Activated T-cell treated with anti-CD3 and anti-CD28 coated beads, Interleukin-2, amount 50 U/mL, for 24 hours (primary cell): ENCODE data around the gene STAMBPL1.
A peak's percentile ranks its signal among the peaks of the same experiment; 100 is the strongest.
"Not testable (repeated sequence)": the region's sequence is repeated elsewhere in the genome, so short reads cannot be mapped to it uniquely, and the experiment has no call there.

Experiments
- DNase-seq: peaks from one replicate; pipeline ENCODE4 v3.0.0-alpha.2; 2020
- H3K27ac Mint-ChIP-seq: 2 replicates; pipeline ENCODE4 v1.8.0; 2020; ENCODE audit warnings: mild to moderate bottlenecking, mixed read lengths
- H3K27me3 Mint-ChIP-seq: 2 replicates; pipeline ENCODE4 v1.8.0; 2020; ENCODE audit warnings: mixed read lengths
- H3K36me3 Mint-ChIP-seq: 2 replicates; pipeline ENCODE4 v1.8.0; 2020; ENCODE audit warnings: low read depth, mixed read lengths
- H3K4me1 Mint-ChIP-seq: 2 replicates; pipeline ENCODE4 v1.8.0; 2020; ENCODE audit warnings: low read depth, mixed read lengths
- H3K4me3 Mint-ChIP-seq: 2 replicates; pipeline ENCODE4 v1.8.0; 2020; ENCODE audit warnings: mild to moderate bottlenecking, moderate library complexity, mixed read lengths
- H3K9me3 Mint-ChIP-seq: 2 replicates; pipeline ENCODE4 v1.8.0; 2020; ENCODE audit warnings: mixed read lengths

Gene STAMBPL1

DNA sequence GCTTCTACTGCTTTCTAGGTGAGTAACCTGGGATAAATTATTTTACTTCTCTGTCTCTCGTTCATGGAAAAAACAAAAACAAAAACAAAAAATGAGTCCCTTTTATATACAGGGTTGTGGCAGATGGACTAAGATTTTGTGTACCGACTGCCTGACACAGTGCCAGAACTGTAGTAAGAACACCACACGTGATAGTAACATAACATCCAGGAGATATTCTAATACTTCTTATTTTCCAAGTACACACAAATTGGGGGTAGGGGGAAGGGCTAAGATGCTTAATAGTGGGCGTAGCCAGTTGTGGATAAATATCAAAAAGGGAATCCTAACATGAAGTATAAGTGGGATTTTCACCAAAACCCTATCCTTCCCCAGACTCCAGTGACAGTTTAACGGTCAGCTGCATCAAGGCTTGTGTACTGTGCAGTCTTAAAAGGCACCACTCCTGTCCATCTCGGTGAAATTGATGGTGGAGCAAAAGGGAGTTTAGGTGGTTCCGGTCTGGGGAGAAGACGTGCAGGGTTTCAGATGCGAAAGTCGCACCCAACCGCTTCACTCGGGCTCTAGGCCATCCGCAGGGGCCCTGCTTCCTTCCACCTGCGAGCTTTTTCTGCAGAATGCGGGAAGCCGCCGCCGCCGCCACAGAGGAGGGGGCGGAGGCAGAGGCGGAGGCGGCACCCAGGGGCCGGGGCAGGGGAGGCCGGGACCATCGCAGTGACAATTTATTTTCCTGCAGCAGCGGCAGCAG is at the start of gene STAMBPL1:
Gene STAMBPL1, plus strand, starts transcription at position 712 of the 748 bp plus-strand sequence. CDS start 21,464 bp downstream, outside the sequence.
- peaks cover 58% of the 10 kb centered on the region for H3K4me1 Mint-ChIP-seq
- peak; percentile 85 for DNase-seq
- peak within 1 kb of the TSS; percentile 97 for H3K27ac Mint-ChIP-seq

DNA sequence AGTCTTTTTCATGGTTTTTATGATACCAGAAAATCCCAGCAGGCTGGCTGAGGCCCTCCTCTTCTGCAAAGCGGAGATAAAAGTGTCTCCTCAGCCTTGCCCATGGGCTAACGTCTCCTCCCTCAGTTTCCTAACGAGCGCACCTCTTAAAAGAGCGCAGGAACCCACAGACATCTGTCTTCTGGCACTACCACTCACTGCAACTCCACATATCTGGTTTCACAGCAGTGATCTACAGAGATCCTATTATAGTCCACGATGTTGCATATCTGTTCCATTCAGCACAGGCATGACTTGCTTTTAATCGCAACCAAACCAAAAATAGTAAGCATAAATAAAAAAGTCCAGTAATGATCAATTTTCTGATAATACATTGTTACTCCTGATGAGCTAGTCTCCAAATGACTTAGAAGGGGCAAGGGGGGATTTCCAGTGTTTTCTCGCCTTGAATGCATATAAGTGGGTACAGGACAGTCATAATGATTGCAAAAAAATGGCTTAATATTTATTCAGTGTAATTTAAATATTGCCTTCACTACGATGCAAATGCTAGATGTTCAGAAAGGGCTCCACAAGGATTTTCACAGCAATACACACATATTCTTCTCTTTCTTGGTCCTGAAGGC is 49.3 kb upstream of the STAMBPL1 start:
- H3K9me3 Mint-ChIP-seq = no peaks in the 10 kb centered on the region
- H3K36me3 Mint-ChIP-seq = no peaks in the 10 kb centered on the region

More for the DNA sequence above, at the start of gene STAMBPL1:
- Mint-ChIP-seq H3K36me3 (peaks cover 37% of the 10 kb centered on the region), H3K9me3 (no peaks in the 10 kb centered on the region), H3K4me3 (peak within 1 kb of the TSS; percentile 93), H3K27me3 (no peaks in the 10 kb centered on the region)

GRCh38 chr10:88831709-88832108 is 48.3 kb upstream of the STAMBPL1 start:
- peaks cover 56% of the 10 kb centered on the region for H3K4me1 Mint-ChIP-seq
- H3K27ac Mint-ChIP-seq = no peak overlapping the region
- H3K36me3 Mint-ChIP-seq = no peaks in the 10 kb centered on the region
- no peaks in the 10 kb centered on the region for H3K27me3 Mint-ChIP-seq
- H3K9me3 Mint-ChIP-seq = no peaks in the 10 kb centered on the region
- no peak for DNase-seq
- peak overlapping the region; percentile 4 for H3K4me3 Mint-ChIP-seq

More for the DNA sequence above, 49.3 kb upstream of the STAMBPL1 start:
- Mint-ChIP-seq H3K27ac (no peak overlapping the region), H3K27me3 (no peaks in the 10 kb centered on the region), H3K4me1 (peaks cover 66% of the 10 kb centered on the region), H3K4me3 (no peak overlapping the region)
- DNase-seq = no peak

- Mint-ChIP-seq H3K27me3 (no peaks in the 10 kb centered on the region), H3K4me3 (no peak overlapping the region), H3K4me1 (peaks cover 51% of the 10 kb centered on the region), H3K9me3 (no peaks in the 10 kb centered on the region), H3K27ac (no peak overlapping the region), H3K36me3 (no peaks in the 10 kb centered on the region)
- DNase-seq = no peak
Measured at GRCh38 chr10:88832376-88832775, 47.7 kb upstream of the STAMBPL1 start.

DNA sequence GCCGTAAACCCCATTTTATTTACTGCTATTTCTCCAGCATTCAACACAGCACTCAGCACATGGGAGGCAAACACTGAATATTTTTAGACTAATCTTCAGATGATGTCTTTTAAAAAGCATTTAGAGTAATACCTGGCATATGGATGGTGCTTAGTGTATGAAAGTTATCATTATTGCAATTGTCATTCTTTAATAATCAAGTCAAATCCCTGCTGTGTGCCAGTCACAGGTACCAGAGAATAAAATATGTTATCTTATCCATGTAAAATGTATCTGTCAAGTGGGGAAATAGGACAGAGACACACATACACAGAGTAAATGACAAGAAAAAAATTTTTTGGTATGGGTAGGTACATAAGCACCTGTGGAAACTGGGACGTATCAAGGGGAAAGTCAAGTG is 46.9 kb upstream of the STAMBPL1 start:
- Mint-ChIP-seq H3K27ac (no peak overlapping the region), H3K27me3 (no peaks in the 10 kb centered on the region), H3K4me3 (no peak overlapping the region), H3K36me3 (no peaks in the 10 kb centered on the region), H3K9me3 (no peaks in the 10 kb centered on the region), H3K4me1 (peaks cover 45% of the 10 kb centered on the region)
- no peak for DNase-seq

- no peak for DNase-seq
- Mint-ChIP-seq H3K27ac (no peak overlapping the region), H3K4me1 (peaks cover 39% of the 10 kb centered on the region), H3K9me3 (no peaks in the 10 kb centered on the region), H3K4me3 (no peak overlapping the region), H3K36me3 (no peaks in the 10 kb centered on the region), H3K27me3 (no peaks in the 10 kb centered on the region)
Measured at GRCh38 chr10:88833723-88834122, 46.3 kb upstream of the STAMBPL1 start.

DNA sequence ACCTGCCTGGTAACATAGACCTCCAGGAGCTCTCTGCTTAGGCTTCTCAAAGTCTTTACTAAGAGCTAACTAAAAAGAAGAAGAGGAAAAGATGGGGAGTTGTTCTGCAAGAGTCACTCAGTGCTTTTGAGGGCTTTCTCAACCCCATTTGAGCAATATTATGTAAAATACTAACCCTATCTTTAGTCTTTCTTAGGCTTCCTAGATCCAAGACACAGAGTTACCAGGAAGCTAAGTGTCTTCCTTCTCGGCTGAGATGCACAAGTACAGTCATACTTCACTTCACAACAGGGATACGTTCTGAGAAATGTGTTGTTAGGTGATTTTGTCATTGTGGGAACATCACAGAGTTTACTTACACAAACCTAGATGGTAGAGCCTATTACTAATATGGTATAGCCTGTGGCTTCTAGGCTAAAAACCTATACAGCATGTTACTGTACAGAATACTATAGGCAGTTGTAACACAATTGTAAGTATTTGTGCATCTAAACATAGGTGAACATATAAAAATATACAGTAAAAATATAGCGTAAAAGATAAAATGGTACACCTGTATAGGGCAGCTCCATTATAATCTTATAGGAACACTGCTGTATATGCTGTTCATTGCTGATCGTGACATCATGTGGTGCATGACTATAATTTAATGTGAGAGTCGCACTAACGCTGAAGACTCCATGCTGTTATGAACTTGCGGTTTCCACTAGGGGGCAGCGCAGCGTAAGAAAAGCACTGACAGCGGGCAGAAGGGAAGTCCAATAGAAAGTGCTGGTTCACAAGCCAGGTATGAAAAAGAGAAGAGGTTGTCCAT is 44.7 kb upstream of the STAMBPL1 start:
- H3K4me1 Mint-ChIP-seq = peaks cover 31% of the 10 kb centered on the region
- H3K36me3 Mint-ChIP-seq = no peaks in the 10 kb centered on the region
- no peak overlapping the region for H3K4me3 Mint-ChIP-seq
- no peak overlapping the region for H3K27ac Mint-ChIP-seq
- no peaks in the 10 kb centered on the region for H3K27me3 Mint-ChIP-seq
- H3K9me3 Mint-ChIP-seq = no peaks in the 10 kb centered on the region
- DNase-seq = peak; percentile 87

DNA sequence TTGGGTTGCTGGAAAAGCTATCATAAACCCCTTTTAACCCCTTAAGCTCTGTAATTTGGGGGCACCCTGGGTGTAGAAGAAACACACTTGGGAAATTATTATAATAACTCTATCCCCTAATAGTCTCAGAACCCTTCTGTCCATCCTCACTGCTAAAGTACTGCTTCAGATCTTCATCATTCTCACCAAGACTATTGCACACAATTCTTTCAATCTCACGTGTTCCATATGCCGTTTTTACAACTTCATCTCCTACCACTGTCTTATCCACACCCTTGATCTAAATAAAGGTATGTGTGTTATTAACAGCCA is 44.2 kb upstream of the STAMBPL1 start:
- no peaks in the 10 kb centered on the region for H3K36me3 Mint-ChIP-seq
- no peak overlapping the region for H3K27ac Mint-ChIP-seq
- DNase-seq = no peak
- peaks cover 29% of the 10 kb centered on the region for H3K4me1 Mint-ChIP-seq
- H3K4me3 Mint-ChIP-seq = no peak overlapping the region
- no peaks in the 10 kb centered on the region for H3K27me3 Mint-ChIP-seq
- H3K9me3 Mint-ChIP-seq = no peaks in the 10 kb centered on the region

GRCh38 chr10:88837632-88838031 is 42.4 kb upstream of the STAMBPL1 start:
- not testable (repeated sequence) for H3K9me3 Mint-ChIP-seq, DNase-seq, H3K27ac Mint-ChIP-seq, H3K27me3 Mint-ChIP-seq, H3K36me3 Mint-ChIP-seq, H3K4me3 Mint-ChIP-seq
- H3K4me1 Mint-ChIP-seq = peaks cover 24% of the 10 kb centered on the region

GRCh38 chr10:88838766-88839350 is 41.2 kb upstream of the STAMBPL1 start:
- Mint-ChIP-seq H3K4me1 (peaks cover 12% of the 10 kb centered on the region), H3K9me3 (no peaks in the 10 kb centered on the region), H3K4me3 (no peak overlapping the region), H3K27ac (no peak overlapping the region), H3K27me3 (peaks cover under 1% of the 10 kb centered on the region), H3K36me3 (no peaks in the 10 kb centered on the region)
- DNase-seq = no peak

DNA sequence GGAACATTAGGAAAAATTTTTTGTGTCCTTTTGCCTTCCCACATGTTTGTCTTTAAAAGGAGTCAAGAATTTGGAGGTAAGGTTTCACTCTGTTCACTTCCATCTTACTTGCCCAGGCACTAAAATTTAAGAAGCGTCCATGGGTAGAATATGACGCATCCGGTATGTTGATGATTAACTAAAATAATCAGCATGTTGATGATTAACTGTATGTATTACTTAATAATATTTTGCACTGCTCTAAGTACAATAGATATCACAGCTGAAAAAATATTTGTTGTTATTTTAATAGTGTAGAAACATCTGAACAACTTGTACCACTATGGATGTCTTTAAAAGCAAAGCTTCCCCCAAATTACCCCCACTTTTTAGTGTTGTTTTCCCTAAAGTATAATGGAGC is 39.9 kb upstream of the STAMBPL1 start:
- no peak overlapping the region for H3K4me3 Mint-ChIP-seq
- no peak overlapping the region for H3K27ac Mint-ChIP-seq
- no peak for DNase-seq
- H3K9me3 Mint-ChIP-seq = no peaks in the 10 kb centered on the region
- peaks cover 9% of the 10 kb centered on the region for H3K4me1 Mint-ChIP-seq
- H3K36me3 Mint-ChIP-seq = no peaks in the 10 kb centered on the region
- H3K27me3 Mint-ChIP-seq = peaks cover 3% of the 10 kb centered on the region

DNA sequence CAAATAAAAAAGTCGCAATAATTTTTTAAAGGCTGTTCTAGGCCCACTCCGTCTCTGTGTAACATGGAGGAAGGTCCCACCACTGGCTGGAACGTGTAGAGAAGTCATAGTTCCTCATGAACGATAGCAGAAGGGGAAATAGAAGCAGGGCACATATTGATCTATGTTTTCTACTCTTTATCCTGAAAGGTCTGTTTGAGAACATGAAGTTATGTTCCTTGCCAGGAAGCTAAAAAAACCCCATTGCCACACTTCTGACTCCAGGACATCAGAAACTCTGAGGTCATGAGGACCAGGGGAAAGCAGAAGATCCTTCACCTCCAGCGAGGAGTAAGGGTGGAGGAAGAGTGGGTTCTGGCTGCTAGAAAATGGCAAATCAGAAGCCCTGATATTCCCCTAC is 39.2 kb upstream of the STAMBPL1 start:
- DNase-seq = no peak
- no peaks in the 10 kb centered on the region for H3K9me3 Mint-ChIP-seq
- peaks cover 3% of the 10 kb centered on the region for H3K27me3 Mint-ChIP-seq
- no peak overlapping the region for H3K27ac Mint-ChIP-seq
- H3K4me3 Mint-ChIP-seq = no peak overlapping the region
- no peaks in the 10 kb centered on the region for H3K36me3 Mint-ChIP-seq
- H3K4me1 Mint-ChIP-seq = peaks cover 9% of the 10 kb centered on the region

DNA sequence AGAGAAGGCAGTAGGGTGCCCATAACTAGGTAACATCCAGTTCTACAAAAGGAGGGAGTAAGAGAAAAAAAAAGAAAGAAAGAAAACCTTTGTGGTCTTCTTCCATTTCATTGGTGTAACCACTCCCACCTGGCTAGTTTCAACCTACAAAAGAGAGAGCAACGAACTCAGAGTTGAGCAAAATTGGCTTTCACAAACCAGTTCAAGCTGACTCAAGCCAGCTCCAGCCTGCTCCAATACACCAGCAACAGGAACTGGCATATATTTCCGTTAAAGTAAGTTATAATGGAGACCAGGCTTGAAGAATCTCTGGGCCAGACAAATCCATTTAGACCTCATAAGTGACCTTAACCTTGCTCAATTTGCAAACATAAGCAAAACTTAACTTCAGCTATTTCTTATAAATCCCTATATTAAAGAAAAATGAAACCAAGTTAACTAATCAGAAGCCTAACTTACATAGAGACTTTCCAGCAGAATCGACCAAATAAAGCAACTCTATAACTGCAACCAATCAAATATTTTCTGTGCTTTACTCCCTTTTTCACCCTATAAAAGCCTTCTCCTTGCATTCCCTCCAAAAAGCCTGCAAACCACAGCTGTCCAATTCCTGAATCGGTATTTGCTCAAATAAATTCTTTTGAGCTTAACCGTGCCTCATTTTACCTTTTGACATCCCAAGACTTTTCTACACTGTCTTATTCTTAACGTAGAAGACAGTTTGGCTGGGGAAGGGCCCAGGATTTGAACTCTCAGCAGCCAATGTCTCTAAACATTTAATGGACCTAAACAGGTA is 38.5 kb upstream of the STAMBPL1 start:
- Mint-ChIP-seq H3K9me3 (no peaks in the 10 kb centered on the region), H3K4me3 (no peak overlapping the region), H3K27ac (no peak overlapping the region), H3K27me3 (peaks cover 3% of the 10 kb centered on the region), H3K4me1 (peaks cover 9% of the 10 kb centered on the region), H3K36me3 (no peaks in the 10 kb centered on the region)
- DNase-seq = no peak

DNA sequence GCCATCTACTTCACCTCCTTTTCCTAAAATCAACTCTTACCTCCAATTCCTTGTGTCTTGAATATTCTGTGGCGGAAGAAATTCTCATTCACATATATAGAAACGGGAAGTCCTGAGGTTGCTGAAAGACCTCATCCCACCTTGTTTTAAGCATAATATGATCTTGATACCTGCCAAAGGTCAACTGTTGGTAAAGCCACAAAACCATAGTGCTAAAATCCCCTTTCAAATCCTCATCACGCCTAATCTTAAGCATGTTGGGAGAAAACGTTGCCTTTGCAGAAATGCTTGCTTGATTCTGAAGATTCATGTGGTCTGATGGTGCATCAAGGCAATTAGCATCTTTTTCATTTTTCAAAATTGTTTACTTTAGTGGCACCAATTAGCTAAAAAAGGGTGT is 36.9 kb upstream of the STAMBPL1 start:
- Mint-ChIP-seq H3K4me1 (peaks cover 13% of the 10 kb centered on the region), H3K27me3 (peaks cover 5% of the 10 kb centered on the region), H3K4me3 (no peak overlapping the region), H3K27ac (no peak overlapping the region), H3K36me3 (no peaks in the 10 kb centered on the region), H3K9me3 (no peaks in the 10 kb centered on the region)
- no peak for DNase-seq
